OCI-LY1 (cell line): Measurements from ENCODE around the gene CAMK1G.

Source experiments
- H2AFZ ChIP-seq: fragments of 200-600 bp; sonication (generic), shearing (Covaris generic); 2 replicates; pipeline ENCODE4 v1.6.0; 2014; ENCODE audit warnings: antibody characterized with exemption, mild to moderate bottlenecking, low read length
- H3F3A ChIP-seq: fragments of 200-600 bp; sonication (generic), shearing (Covaris generic); 2 replicates; pipeline ENCODE4 v1.6.0; 2014; ENCODE audit warnings: mild to moderate bottlenecking, antibody characterized with exemption, low read length, moderate library complexity; ENCODE audit not compliant: insufficient read depth
- H3K27ac ChIP-seq: fragments of 200-600 bp; sonication (generic); 2 replicates; pipeline ENCODE4 v1.5.1; 2014; ENCODE audit warnings: low read length, mixed run types, mild to moderate bottlenecking, low read depth; ENCODE audit not compliant: poor library complexity, severe bottlenecking
- H3K27me3 ChIP-seq: fragments of 200-600 bp; sonication (generic); 2 replicates; pipeline ENCODE4 v1.6.0; 2014; ENCODE audit warnings: antibody characterized with exemption, mild to moderate bottlenecking, low read length, moderate library complexity; ENCODE audit not compliant: insufficient read depth
- H3K36me3 ChIP-seq: fragments of 200-600 bp; sonication (generic); 2 replicates; pipeline ENCODE4 v1.6.1; 2014; ENCODE audit warnings: mild to moderate bottlenecking, antibody characterized with exemption, low read length, moderate library complexity, mixed read lengths; ENCODE audit not compliant: insufficient read depth
- H3K4me1 ChIP-seq: fragments of 200-600 bp; sonication (generic); 2 replicates; pipeline ENCODE4 v1.5.1; 2014; ENCODE audit warnings: mild to moderate bottlenecking, low read length, moderate library complexity; ENCODE audit not compliant: insufficient read depth, severe bottlenecking
- H3K4me2 ChIP-seq: fragments of 200-600 bp; sonication (generic), shearing (Covaris generic); 2 replicates; pipeline ENCODE4 v1.6.1; 2014; ENCODE audit warnings: low read length
- H3K4me3 ChIP-seq: fragments of 200-600 bp; sonication (generic); 2 replicates; pipeline ENCODE4 v1.5.1; 2014; ENCODE audit warnings: low read length, low read depth, mild to moderate bottlenecking, mixed read lengths; ENCODE audit not compliant: poor library complexity, severe bottlenecking
- H3K79me2 ChIP-seq: fragments of 200-600 bp; shearing (Covaris generic); 2 replicates; pipeline ENCODE4 v1.6.1; 2016; ENCODE audit warnings: mixed run types, low read length, mixed read lengths; ENCODE audit not compliant: insufficient read depth
- H3K9ac ChIP-seq: fragments of 200-600 bp; sonication (generic), shearing (Covaris generic); 2 replicates; pipeline ENCODE4 v1.6.1; 2014; ENCODE audit warnings: mild to moderate bottlenecking, low read length, mixed read lengths
- H3K9me2 ChIP-seq: fragments of 200-600 bp; sonication (generic), shearing (Covaris generic); 2 replicates; pipeline ENCODE4 v1.6.1; 2014; ENCODE audit warnings: low read depth, mild to moderate bottlenecking, low read length, mixed read lengths
- H3K9me3 ChIP-seq: fragments of 200-600 bp; shearing (Covaris generic); 2 replicates; pipeline ENCODE4 v1.6.1; 2014; ENCODE audit warnings: low read length, mixed read lengths
- H4K20me1 ChIP-seq: fragments of 200-600 bp; sonication (generic), shearing (Covaris generic); 2 replicates; pipeline ENCODE4 v1.6.0; 2016; ENCODE audit warnings: mild to moderate bottlenecking, low read length; ENCODE audit not compliant: insufficient read depth
- CTCF ChIP-seq: fragments of 200-600 bp; sonication (generic), shearing (Covaris generic); IDR thresholded peaks from 2 replicates; pipeline ENCODE4 v1.5.1; 2017; ENCODE audit warnings: mild to moderate bottlenecking, antibody characterized with exemption, low read length, moderate library complexity, mixed read lengths
- EZH2 ChIP-seq: fragments of 200-600 bp; sonication (generic), shearing (Covaris generic); IDR thresholded peaks from 2 replicates; pipeline ENCODE4 v1.8.0; 2017; ENCODE audit warnings: borderline replicate concordance, mixed run types, mild to moderate bottlenecking, antibody characterized with exemption, low read length, moderate library complexity, mixed read lengths

Gene CAMK1G

GRCh38 chr1:209586221-209586740 is 2.8 kb downstream of the CAMK1G start:
- Histone ChIP-seq H2AFZ (no peak overlapping the region), H3K36me3 (no peaks in the 10 kb centered on the region), H3F3A (no peaks in the 10 kb centered on the region), H3K4me1 (no peaks in the 10 kb centered on the region), H3K27ac (no peak overlapping the region), H3K4me3 (no peak overlapping the region), H4K20me1 (no peaks in the 10 kb centered on the region), H3K27me3 (no peaks in the 10 kb centered on the region), H3K9me3 (no peaks in the 10 kb centered on the region), H3K9me2 (no peaks in the 10 kb centered on the region), H3K4me2 (no peak overlapping the region), H3K9ac (no peak overlapping the region), H3K79me2 (no peaks in the 10 kb centered on the region)
- TF ChIP-seq EZH2 (no peak), CTCF (no peak)

GRCh38 chr1:209587789-209588188 is 4.3 kb downstream of the CAMK1G start:
- no peaks in the 10 kb centered on the region for H3K36me3 ChIP-seq
- no peaks in the 10 kb centered on the region for H3K27me3 ChIP-seq
- no peak for TF ChIP-seq CTCF
- TF ChIP-seq EZH2 = no peak
- H3K27ac ChIP-seq = no peak overlapping the region
- H3K4me2 ChIP-seq = no peak overlapping the region
- no peaks in the 10 kb centered on the region for H4K20me1 ChIP-seq
- no peak overlapping the region for H3K4me3 ChIP-seq
- no peaks in the 10 kb centered on the region for H3F3A ChIP-seq
- no peaks in the 10 kb centered on the region for H3K4me1 ChIP-seq
- no peaks in the 10 kb centered on the region for H3K9me3 ChIP-seq
- no peaks in the 10 kb centered on the region for H3K9me2 ChIP-seq
- no peak overlapping the region for H2AFZ ChIP-seq
- no peaks in the 10 kb centered on the region for H3K79me2 ChIP-seq
- H3K9ac ChIP-seq = no peak overlapping the region

- no peak overlapping the region for H2AFZ ChIP-seq
- H3K9ac ChIP-seq = no peak overlapping the region
- H3K27me3 ChIP-seq = no peaks in the 10 kb centered on the region
- no peaks in the 10 kb centered on the region for H3K79me2 ChIP-seq
- H3K4me1 ChIP-seq = no peaks in the 10 kb centered on the region
- no peaks in the 10 kb centered on the region for H3K9me2 ChIP-seq
- no peak overlapping the region for H3K4me2 ChIP-seq
- no peaks in the 10 kb centered on the region for H3K36me3 ChIP-seq
- no peak overlapping the region for H3K27ac ChIP-seq
- no peaks in the 10 kb centered on the region for H3F3A ChIP-seq
- H4K20me1 ChIP-seq = no peaks in the 10 kb centered on the region
- no peaks in the 10 kb centered on the region for H3K9me3 ChIP-seq
- no peak overlapping the region for H3K4me3 ChIP-seq
- no peak for TF ChIP-seq CTCF
- no peak for TF ChIP-seq EZH2
Measured at GRCh38 chr1:209589440-209589839, 5.9 kb downstream of the CAMK1G start.
